ENCODE data around the gene RRN3.

GRCh38 chr16:15044286-15044685, 49.8 kb downstream of the RRN3 start:
- no peak for TF ChIP-seq EHMT2 (IDR thresholded peaks at IDR 0.05)
- no peak for TF ChIP-seq HDAC8 (tag; IDR thresholded peaks at IDR 0.05)
- no peak for TF ChIP-seq NR1H2 (CRISPR knock-in tag; IDR thresholded peaks at IDR 0.05)
- TF ChIP-seq DPF2 (IDR thresholded peaks at IDR 0.05) = no peak
- no peak for TF ChIP-seq ZNF551 (CRISPR knock-in tag; IDR thresholded peaks at IDR 0.05)
- no peak for TF ChIP-seq RBM22 (IDR thresholded peaks at IDR 0.05; ENCODE audit: low read depth, low read length, poor library complexity, severe bottlenecking)
- TF ChIP-seq, protein P1, sequence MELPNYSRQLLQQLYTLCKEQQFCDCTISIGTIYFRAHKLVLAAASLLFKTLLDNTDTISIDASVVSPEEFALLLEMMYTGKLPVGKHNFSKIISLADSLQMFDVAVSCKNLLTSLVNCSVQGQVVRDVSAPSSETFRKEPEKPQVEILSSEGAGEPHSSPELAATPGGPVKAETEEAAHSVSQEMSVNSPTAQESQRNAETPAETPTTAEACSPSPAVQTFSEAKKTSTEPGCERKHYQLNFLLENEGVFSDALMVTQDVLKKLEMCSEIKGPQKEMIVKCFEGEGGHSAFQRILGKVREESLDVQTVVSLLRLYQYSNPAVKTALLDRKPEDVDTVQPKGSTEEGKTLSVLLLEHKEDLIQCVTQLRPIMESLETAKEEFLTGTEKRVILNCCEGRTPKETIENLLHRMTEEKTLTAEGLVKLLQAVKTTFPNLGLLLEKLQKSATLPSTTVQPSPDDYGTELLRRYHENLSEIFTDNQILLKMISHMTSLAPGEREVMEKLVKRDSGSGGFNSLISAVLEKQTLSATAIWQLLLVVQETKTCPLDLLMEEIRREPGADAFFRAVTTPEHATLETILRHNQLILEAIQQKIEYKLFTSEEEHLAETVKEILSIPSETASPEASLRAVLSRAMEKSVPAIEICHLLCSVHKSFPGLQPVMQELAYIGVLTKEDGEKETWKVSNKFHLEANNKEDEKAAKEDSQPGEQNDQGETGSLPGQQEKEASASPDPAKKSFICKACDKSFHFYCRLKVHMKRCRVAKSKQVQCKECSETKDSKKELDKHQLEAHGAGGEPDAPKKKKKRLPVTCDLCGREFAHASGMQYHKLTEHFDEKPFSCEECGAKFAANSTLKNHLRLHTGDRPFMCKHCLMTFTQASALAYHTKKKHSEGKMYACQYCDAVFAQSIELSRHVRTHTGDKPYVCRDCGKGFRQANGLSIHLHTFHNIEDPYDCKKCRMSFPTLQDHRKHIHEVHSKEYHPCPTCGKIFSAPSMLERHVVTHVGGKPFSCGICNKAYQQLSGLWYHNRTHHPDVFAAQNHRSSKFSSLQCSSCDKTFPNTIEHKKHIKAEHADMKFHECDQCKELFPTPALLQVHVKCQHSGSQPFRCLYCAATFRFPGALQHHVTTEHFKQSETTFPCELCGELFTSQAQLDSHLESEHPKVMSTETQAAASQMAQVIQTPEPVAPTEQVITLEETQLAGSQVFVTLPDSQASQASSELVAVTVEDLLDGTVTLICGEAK (IDR thresholded peaks at IDR 0.05) = no peak
- TF ChIP-seq, protein P1 (CRISPR knock-in tag; IDR thresholded peaks at IDR 0.05) = no peak
- TF ChIP-seq U2AF2 (optimal IDR thresholded peaks at IDR 0.05; ENCODE audit: low read depth, low read length) = no peak
- TF ChIP-seq TAF1 (IDR thresholded peaks at IDR 0.05; ENCODE audit: control insufficient read depth, extremely low read depth, insufficient read depth, low read length, severe bottlenecking) = no peak
- no peak for TF ChIP-seq KLF13 (tag; IDR thresholded peaks at IDR 0.05; ENCODE audit: borderline replicate concordance, low read depth)
- TF ChIP-seq JUND (IDR thresholded peaks at IDR 0.05; ENCODE audit: borderline replicate concordance, low read depth, low read length) = no peak
- TF ChIP-seq JUND (tag; IDR thresholded peaks at IDR 0.05; ENCODE audit: borderline replicate concordance, low read depth, low read length) = no peak
- TF ChIP-seq CTCF (IDR thresholded peaks at IDR 0.05 in 2 of 3, conservative IDR thresholded peaks at IDR 0.05 in 1 of 3; ENCODE audit: insufficient read depth in 2 of 3, low read depth in 1 of 3, low read length in 3 of 3) = no peak
